IMR-90 (cell line): ENCODE measurements around the gene NSUN5. TPM values are rescaled to one million over a fixed set of nuclear protein-coding genes. Genes with fewer than 3 reads are reported as not detected.

Experiments used
- ATAC-seq: fragments of 200-7000 bp; cut with Tn5 transposase; 2 replicates; pipeline ENCODE4 v1.9.1; 2020; ENCODE audit warnings: low read depth, mild to moderate bottlenecking, moderate library complexity
- BruUV-seq: library from RNA; stranded (reverse); fragments of 400-500 nt; replicated peaks from 2 replicates; lab custom pipeline; 2021; lab: Mats Ljungman, UMichigan
- CTCF ChIA-PET: fragments of 300-600 bp; formaldehyde crosslinking; extraction: SDS; loops from one replicate; lab custom pipeline; 2021; ENCODE audit warnings: antibody characterized with exemption; lab: Yijun Ruan, JAX
- POLR2A ChIA-PET: fragments of 300-600 bp; sonication (Branson Sonifier 250); formaldehyde crosslinking; loops from one replicate; lab custom pipeline; 2022; ENCODE audit warnings: antibody characterized with exemption; ENCODE audit not compliant: unreplicated experiment; lab: Charles Lee
- DNase-seq: peaks from one replicate; pipeline ENCODE4 v3.0.0; 2013
- H2AFZ ChIP-seq: replicated peaks from 2 replicates; pipeline ENCODE3; 2013; ENCODE audit warnings: low read length, mild to moderate bottlenecking; ENCODE audit not compliant: poor library complexity
- H2AK5ac ChIP-seq: 2 replicates; pipeline ENCODE4 v1.6.1; 2013; ENCODE audit warnings: low read depth, low read length, inconsistent platforms
- H2AK9ac ChIP-seq: replicated peaks from 2 replicates; pipeline ENCODE3; 2013; ENCODE audit warnings: mild to moderate bottlenecking, low read depth, low read length, moderate library complexity; ENCODE audit not compliant: poor library complexity
- H2BK120ac ChIP-seq: 2 replicates; pipeline ENCODE4 v1.6.1; 2013; ENCODE audit warnings: low read depth, low read length, inconsistent platforms
- H2BK15ac ChIP-seq: 3 replicates; pipeline ENCODE4 v1.6.1; 2013; ENCODE audit warnings: low read depth, low read length, inconsistent platforms
- H2BK20ac ChIP-seq: 2 replicates; pipeline ENCODE4 v1.6.1; 2013; ENCODE audit warnings: low read depth, mild to moderate bottlenecking, inconsistent platforms, low read length, moderate library complexity
- H2BK5ac ChIP-seq: 2 replicates; pipeline ENCODE4 v1.6.1; 2013; ENCODE audit warnings: mild to moderate bottlenecking, low read depth, low read length, inconsistent platforms; ENCODE audit not compliant: poor library complexity, severe bottlenecking
- H3K14ac ChIP-seq: replicated peaks from 2 replicates; pipeline ENCODE4 v1.6.1; 2013; ENCODE audit warnings: low read depth, low read length, inconsistent platforms
- H3K18ac ChIP-seq: 2 replicates; pipeline ENCODE4 v1.6.1; 2013; ENCODE audit warnings: low read depth, low read length, control low read depth
- H3K23ac ChIP-seq: 2 replicates; pipeline ENCODE4 v1.6.1; 2013; ENCODE audit warnings: low read depth, low read length, inconsistent platforms
- H3K27ac ChIP-seq: 2 replicates; pipeline ENCODE4 v1.5.1; 2013; ENCODE audit warnings: mild to moderate bottlenecking, control low read depth, low read length; ENCODE audit not compliant: insufficient read depth
- H3K27me3 ChIP-seq: 2 replicates; pipeline ENCODE4 v1.6.1; 2013; ENCODE audit warnings: low read length; ENCODE audit not compliant: control insufficient read depth, insufficient read depth
- H3K36me3 ChIP-seq: 2 replicates; pipeline ENCODE4 v1.6.1; 2013; ENCODE audit warnings: low read length, mixed read lengths; ENCODE audit not compliant: control insufficient read depth, insufficient read depth
- H3K4ac ChIP-seq: 2 replicates; pipeline ENCODE4 v1.6.1; 2013; ENCODE audit warnings: low read depth, low read length, inconsistent platforms
- H3K4me1 ChIP-seq: 2 replicates; pipeline ENCODE4 v1.6.1; 2013; ENCODE audit warnings: low read length, mixed read lengths; ENCODE audit not compliant: control insufficient read depth, insufficient read depth
- H3K4me2 ChIP-seq: 2 replicates; pipeline ENCODE4 v1.6.1; 2013; ENCODE audit warnings: low read depth, mild to moderate bottlenecking, control low read depth, low read length, moderate library complexity
- H3K4me3 ChIP-seq: 2 replicates; pipeline ENCODE4 v1.5.1; 2013; ENCODE audit warnings: low read depth, mild to moderate bottlenecking, control low read depth, low read length, moderate library complexity; ENCODE audit not compliant: insufficient read depth
- H3K56ac ChIP-seq: 2 replicates; pipeline ENCODE4 v1.6.1; 2013; ENCODE audit warnings: low read length, inconsistent platforms; ENCODE audit not compliant: insufficient read depth; ENCODE audit errors: extremely low read depth
- H3K79me1 ChIP-seq, 2 experiments: 2 replicates each; pipeline ENCODE4 v1.6.1; 2013; ENCODE audit warnings: low read length in 2 of 2, inconsistent platforms in 1 of 2, low read depth in 1 of 2
- H3K9ac ChIP-seq: 2 replicates; pipeline ENCODE4 v1.6.1; 2013; ENCODE audit warnings: low read depth, low read length, control low read depth
- H3K9me1 ChIP-seq: 2 replicates; pipeline ENCODE4 v1.6.1; 2013; ENCODE audit warnings: low read length, inconsistent platforms; ENCODE audit not compliant: insufficient read depth
- H3K9me3 ChIP-seq: 2 replicates; pipeline ENCODE4 v1.6.1; 2013; ENCODE audit warnings: low read length; ENCODE audit not compliant: control insufficient read depth, insufficient read depth
- H4K20me1 ChIP-seq: 2 replicates; pipeline ENCODE4 v1.6.1; 2013; ENCODE audit warnings: low read length, inconsistent platforms; ENCODE audit not compliant: insufficient read depth
- H4K5ac ChIP-seq: 2 replicates; pipeline ENCODE4 v1.6.1; 2013; ENCODE audit warnings: mild to moderate bottlenecking, low read depth, low read length, control low read depth
- H4K8ac ChIP-seq, 2 experiments: 2 replicates each; pipeline ENCODE4 v1.6.1; 2013; ENCODE audit warnings: low read depth in 2 of 2, low read length in 2 of 2, control low read depth in 1 of 2, inconsistent platforms in 1 of 2
- H4K91ac ChIP-seq: 2 replicates; pipeline ENCODE4 v1.6.1; 2013; ENCODE audit warnings: low read depth, low read length, inconsistent platforms; ENCODE audit not compliant: insufficient read depth
- BHLHE40 ChIP-seq: fragments of 150-350 bp; IDR thresholded peaks from 2 replicates; pipeline ENCODE4 v1.6.1; 2016; ENCODE audit warnings: mild to moderate bottlenecking, low read depth, low read length
- CEBPB ChIP-seq: IDR thresholded peaks from 2 replicates; pipeline ENCODE4 v1.6.1; 2012; ENCODE audit warnings: low read depth, low read length, improper control_type of control experiment
- CHD1 ChIP-seq: IDR thresholded peaks from 2 replicates; pipeline ENCODE4 v1.6.1; 2012; ENCODE audit warnings: low read depth, low read length, improper control_type of control experiment
- FOS ChIP-seq: fragments of 150-350 bp; IDR thresholded peaks from 2 replicates; pipeline ENCODE4 v1.6.1; 2016; ENCODE audit warnings: low read depth, low read length
- MAFK ChIP-seq: IDR thresholded peaks from 2 replicates; pipeline ENCODE4 v1.6.1; 2012; ENCODE audit warnings: low read depth, low read length, improper control_type of control experiment
- MAZ ChIP-seq: IDR thresholded peaks from 2 replicates; pipeline ENCODE4 v1.6.1; 2012; ENCODE audit warnings: low read depth, mild to moderate bottlenecking, low read length, improper control_type of control experiment, moderate library complexity, borderline replicate concordance
- MXI1 ChIP-seq: IDR thresholded peaks from 2 replicates; pipeline ENCODE4 v1.6.1; 2012; ENCODE audit warnings: low read depth, mild to moderate bottlenecking, low read length, moderate library complexity, borderline replicate concordance
- NFE2L2 ChIP-seq: fragments of 150-350 bp; IDR thresholded peaks from 2 replicates; pipeline ENCODE4 v1.6.1; 2016; ENCODE audit warnings: low read depth, mild to moderate bottlenecking, low read length
- POLR2A ChIP-seq: IDR thresholded peaks from 2 replicates; pipeline ENCODE4 v1.6.1; 2012; ENCODE audit warnings: mild to moderate bottlenecking, low read depth, low read length
- RAD21 ChIP-seq: IDR thresholded peaks from 2 replicates; pipeline ENCODE4 v1.6.1; 2012; ENCODE audit warnings: low read length, improper control_type of control experiment
- RFX5 ChIP-seq: IDR thresholded peaks from 2 replicates; pipeline ENCODE4 v1.8.0; 2012; ENCODE audit warnings: low read depth, mild to moderate bottlenecking, low read length, moderate library complexity
- SMC3 ChIP-seq: fragments of 150-350 bp; IDR thresholded peaks from 2 replicates; pipeline ENCODE4 v1.6.1; 2016; ENCODE audit warnings: low read depth, mild to moderate bottlenecking, antibody characterized with exemption, low read length, moderate library complexity
- WGBS, 2 experiments: methylation state at CpG; one replicate each; pipeline versions ENCODE4 v1.1.5 to v1.1.7; 2013; ENCODE audit warnings: missing lambda C conversion rate in 2 of 2; ENCODE audit not compliant: insufficient read length in 1 of 2; ENCODE audit errors: extremely low coverage in 2 of 2; 5-methylcytosine and 5-hydroxymethylcytosine counted together
- dilution Hi-C: fragments of 300-500 bp; cut with HindIII; formaldehyde crosslinking; loops from one replicate; pipeline ENCODE4 v1.14.3; 2018; ENCODE audit warnings: low sequenced_read_pairs; ENCODE audit not compliant: unreplicated experiment
- in situ Hi-C: fragments of 300-500 bp; cut with MboI; formaldehyde crosslinking; loops from 3 replicates; pipeline ENCODE4 v1.14.3; 2019; ENCODE audit warnings: low sequenced_read_pairs, inconsistent platforms, mixed read lengths
- intact Hi-C: fragments of 100-400 bp; cut with micrococcal nuclease; formaldehyde crosslinking; loops from 2 replicates; pipeline ENCODE4 v1.10.0; 2022
- polyA plus RNA-seq, 3 experiments: library from polyadenylated mRNA; depleted of rRNA; stranded (reverse); fragments of >200 nt; gene quantifications; 2 replicates each; pipeline ENCODE4 v1.2.3, GENCODE V29; 2012; ENCODE audit warnings: low replicate concordance in 1 of 3
- total RNA-seq: library from RNA; depleted of rRNA; stranded (reverse); fragments of >200 nt; gene quantifications from 2 replicates; pipeline ENCODE4 v1.2.3, GENCODE V29; 2012
- TF ChIP-seq, protein P1 (sequence below): conservative IDR thresholded peaks from 2 replicates; pipeline ENCODE4 v1.5.1; 2012; ENCODE audit warnings: mild to moderate bottlenecking, low read depth, low read length, improper control_type of control experiment
- TF ChIP-seq, protein P2 (sequence below): fragments of 150-350 bp; IDR thresholded peaks from 2 replicates; pipeline ENCODE4 v1.6.1; 2016; ENCODE audit warnings: low read depth, mild to moderate bottlenecking, low read length, moderate library complexity, borderline replicate concordance
- TF ChIP-seq, protein P3 (sequence below): fragments of 150-350 bp; IDR thresholded peaks from 2 replicates; pipeline ENCODE4 v1.6.1; 2017; ENCODE audit warnings: mild to moderate bottlenecking, antibody characterized with exemption, low read length, low read depth

NSUN5 gene
- total and polyA plus RNA-seq, 2 of the 4 experiments (the other 2 are of a cell fraction), result 10.0 to 17.7 TPM

DNA sequence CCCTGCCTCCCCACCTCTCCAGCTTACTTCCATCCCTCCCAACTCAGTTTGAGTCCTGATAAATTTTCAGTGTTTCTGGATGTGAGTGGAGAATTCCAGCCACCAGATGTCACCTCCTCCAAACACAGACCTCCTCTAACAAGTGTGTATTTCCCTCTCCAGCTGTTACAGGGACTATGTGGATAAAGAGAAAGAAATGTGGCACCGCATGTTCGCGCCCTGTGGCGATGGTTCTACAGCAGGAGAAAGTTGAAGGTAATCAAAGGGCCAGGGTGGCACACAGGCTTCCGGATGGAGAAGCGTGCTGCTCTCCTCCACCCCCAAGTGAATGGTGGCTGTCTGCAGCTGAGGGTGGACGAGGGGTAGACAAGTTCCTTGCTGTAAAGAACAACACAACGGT, 34.0 kb upstream of the NSUN5 start:
- whole genome bisulfite sequencing, 2 experiments, result 50% methylated on average over 2 of the region's 8 CpGs; no CpG with 5 or more reads in 1 of the 2 experiments
- BruUV-seq, result no TSS peak
- Histone ChIP-seq H3K4me1 (peaks cover 6% of the 10 kb centered on the region), H3K14ac (no peak overlapping the region; the same call in 1 of the 2 replicates), H3K36me3 (no peaks in the 10 kb centered on the region), H4K20me1 (no peaks in the 10 kb centered on the region), H2AK5ac (no peak overlapping the region), H3K4ac (peak overlapping the region; percentile 48; the same call in 1 of the 2 replicates), H3K27ac (no peak overlapping the region), H3K9me3 (no peaks in the 10 kb centered on the region), H3K23ac (no peak overlapping the region), H4K91ac (peak overlapping the region; percentile 25; the same call in 1 of the 2 replicates), H3K79me1 (no peaks in the 10 kb centered on the region), H3K27me3 (peaks cover 9% of the 10 kb centered on the region; the same call in 1 of the 2 replicates), H3K18ac (no peak overlapping the region), H2AK9ac (peak overlapping the region; percentile 75), H4K8ac (peak overlapping the region in 1 of 2 experiments; percentile 68; a peak in 2 of 4 replicates), H2AFZ (peak overlapping the region; percentile 80), H2BK120ac (peak overlapping the region; percentile 18; the same call in 1 of the 2 replicates), H2BK5ac (no peak overlapping the region), H2BK15ac (no peak overlapping the region; the same call in 2 of the 3 replicates), H3K4me3 (no peak overlapping the region), H3K4me2 (peak overlapping the region; percentile 64), H3K9me1 (0 out of 2 replicates have a peak, but pooled peaks cover 3% of the 10 kb centered on the region), H3K9ac (no peak overlapping the region), H4K5ac (no peak overlapping the region), H3K56ac (no peak overlapping the region), H2BK20ac (peak overlapping the region; percentile 22)
- DNase-seq (peak; percentile 69), ATAC-seq (peak; percentile 86)
- CTCF ChIA-PET, result interaction anchor here (0.6 to 3.0 kb wide), 6 partner anchors 9 to 54 kb away, joined by 3 to 11 read pairs (median 4); no protein-coding TSS in a partner anchor
- POLR2A ChIA-PET, result no interaction called here
- in situ Hi-C loops (loop anchor here (5.0 kb wide), 1 partner anchor 95 kb away; no protein-coding TSS in a partner anchor), intact Hi-C loops (loop anchor here (1.0 kb wide), 1 partner anchor 109 kb away; no protein-coding TSS in a partner anchor), dilution Hi-C loops (no loop called here)
- TF ChIP-seq FOS, result no peak
- peak; percentile 37; the same call in 1 of the 2 replicates for TF ChIP-seq SMC3
- TF ChIP-seq MAFK, result no peak
- peak; percentile 62 for TF ChIP-seq RAD21
- 0 out of 2 replicates have a peak, but pooled peaks have one; percentile 16 for TF ChIP-seq MXI1
- TF ChIP-seq POLR2A, result no peak
- no peak for TF ChIP-seq NFE2L2
- TF ChIP-seq CEBPB, result no peak
- TF ChIP-seq, protein P1, sequence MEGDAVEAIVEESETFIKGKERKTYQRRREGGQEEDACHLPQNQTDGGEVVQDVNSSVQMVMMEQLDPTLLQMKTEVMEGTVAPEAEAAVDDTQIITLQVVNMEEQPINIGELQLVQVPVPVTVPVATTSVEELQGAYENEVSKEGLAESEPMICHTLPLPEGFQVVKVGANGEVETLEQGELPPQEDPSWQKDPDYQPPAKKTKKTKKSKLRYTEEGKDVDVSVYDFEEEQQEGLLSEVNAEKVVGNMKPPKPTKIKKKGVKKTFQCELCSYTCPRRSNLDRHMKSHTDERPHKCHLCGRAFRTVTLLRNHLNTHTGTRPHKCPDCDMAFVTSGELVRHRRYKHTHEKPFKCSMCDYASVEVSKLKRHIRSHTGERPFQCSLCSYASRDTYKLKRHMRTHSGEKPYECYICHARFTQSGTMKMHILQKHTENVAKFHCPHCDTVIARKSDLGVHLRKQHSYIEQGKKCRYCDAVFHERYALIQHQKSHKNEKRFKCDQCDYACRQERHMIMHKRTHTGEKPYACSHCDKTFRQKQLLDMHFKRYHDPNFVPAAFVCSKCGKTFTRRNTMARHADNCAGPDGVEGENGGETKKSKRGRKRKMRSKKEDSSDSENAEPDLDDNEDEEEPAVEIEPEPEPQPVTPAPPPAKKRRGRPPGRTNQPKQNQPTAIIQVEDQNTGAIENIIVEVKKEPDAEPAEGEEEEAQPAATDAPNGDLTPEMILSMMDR, result peak; percentile 72
- TF ChIP-seq RFX5, result no peak
- TF ChIP-seq MAZ, result no peak
- TF ChIP-seq BHLHE40, result no peak
- TF ChIP-seq, protein P2, sequence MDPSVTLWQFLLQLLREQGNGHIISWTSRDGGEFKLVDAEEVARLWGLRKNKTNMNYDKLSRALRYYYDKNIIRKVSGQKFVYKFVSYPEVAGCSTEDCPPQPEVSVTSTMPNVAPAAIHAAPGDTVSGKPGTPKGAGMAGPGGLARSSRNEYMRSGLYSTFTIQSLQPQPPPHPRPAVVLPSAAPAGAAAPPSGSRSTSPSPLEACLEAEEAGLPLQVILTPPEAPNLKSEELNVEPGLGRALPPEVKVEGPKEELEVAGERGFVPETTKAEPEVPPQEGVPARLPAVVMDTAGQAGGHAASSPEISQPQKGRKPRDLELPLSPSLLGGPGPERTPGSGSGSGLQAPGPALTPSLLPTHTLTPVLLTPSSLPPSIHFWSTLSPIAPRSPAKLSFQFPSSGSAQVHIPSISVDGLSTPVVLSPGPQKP, result no peak
- TF ChIP-seq CHD1, result no peak
- TF ChIP-seq, protein P3, sequence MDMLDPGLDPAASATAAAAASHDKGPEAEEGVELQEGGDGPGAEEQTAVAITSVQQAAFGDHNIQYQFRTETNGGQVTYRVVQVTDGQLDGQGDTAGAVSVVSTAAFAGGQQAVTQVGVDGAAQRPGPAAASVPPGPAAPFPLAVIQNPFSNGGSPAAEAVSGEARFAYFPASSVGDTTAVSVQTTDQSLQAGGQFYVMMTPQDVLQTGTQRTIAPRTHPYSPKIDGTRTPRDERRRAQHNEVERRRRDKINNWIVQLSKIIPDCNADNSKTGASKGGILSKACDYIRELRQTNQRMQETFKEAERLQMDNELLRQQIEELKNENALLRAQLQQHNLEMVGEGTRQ, result no peak
